Subcutaneous preadipocyte (primary cell): Measurements from ENCODE around the gene DACT2. TPM values are rescaled to one million over a fixed set of nuclear protein-coding genes. Genes with fewer than 3 reads are reported as not detected.

Source experiments
- total RNA-seq: library from RNA; depleted of rRNA; stranded (reverse); fragments of >200 nt; gene quantifications from 2 replicates; pipeline ENCODE4 v1.2.3, GENCODE V29; 2012

Gene DACT2
- not detected in 2 replicates for total RNA-seq

GRCh38 chr6:168319279-168320111, at the start of gene DACT2:
Gene DACT2 (minus strand): TSS chr6:168319777. CDS start chr6:168319633, 144 bp downstream.

Other genes with a start within 250 kb of the DACT2 start
- not detected in 2 replicates for gene FRMD1, start 240.6 kb downstream of the DACT2 start, total RNA-seq
- 0.37 TPM in 1 of 2 replicates, not detected in the other for gene SMOC2, start 121.4 kb upstream of the DACT2 start, total RNA-seq